H1 (cell line): ENCODE measurements around the gene NCCRP1. TPM values are rescaled to one million over a fixed set of nuclear protein-coding genes. Genes with fewer than 3 reads are reported as not detected.

Experiments
- RNF2 ChIP-seq: fragments of 200-900, 300-1000 bp; sonication (generic); IDR thresholded peaks from 2 replicates; pipeline ENCODE4 v1.7.1; 2016; ENCODE audit warnings: borderline replicate concordance, low read depth, mild to moderate bottlenecking, antibody characterized with exemption, low read length; ENCODE audit not compliant: poor library complexity, severe bottlenecking; ENCODE audit errors: missing control alignments
- polyA plus RNA-seq, 7 experiments: library from polyadenylated mRNA; depleted of rRNA in 3 of 7; stranded (reverse) in 5 of 7; unstranded in 2 of 7; fragments of >200 nt in 5 of 7; fragments of 200-250 nt in 2 of 7; gene quantifications; 1 replicate in 5 of 7; 2 replicates in 1 of 7; 4 replicates in 1 of 7; pipeline versions ENCODE4 v1.2.1 to v1.2.3, GENCODE V29; 2011 to 2013; ENCODE audit warnings: missing spikeins in 2 of 7, mixed read lengths in 2 of 7
- total RNA-seq: library from RNA; stranded (reverse); fragmentation: NEBNext Ultra II Directional; extraction: Animal tissue kit (Norgen Biotek cat#: 25700); gene quantifications from 2 replicates; pipeline ENCODE4 v1.2.1, GENCODE V29; 2021

NCCRP1 gene
- total and polyA plus RNA-seq, 2 of the 8 experiments (the other 6 are each of a cell fraction or from before 2014, with no cell fraction given): 2.8 to 7.9 TPM

GRCh38 chr19:39200803-39201115 is 4.0 kb downstream of the NCCRP1 start (continued):
- TF ChIP-seq RNF2: no peak
